Measurements from ENCODE around the gene YWHAB. TPM values are rescaled to one million over a fixed set of nuclear protein-coding genes. Genes with fewer than 3 reads are reported as not detected.

YWHAB gene
- total RNA-seq, 1 experiment from 2014 or later, result 73.7 TPM

- peak; percentile 53 for DNase-seq (ENCODE audit: low spot score)
Measured at GRCh38 chr20:44911264-44911921, 25.9 kb downstream of the YWHAB start.

- no peak for DNase-seq (ENCODE audit: low spot score)
Measured at GRCh38 chr20:44912189-44912588, 26.7 kb downstream of the YWHAB start.

GRCh38 chr20:44914924-44915323 lies 29.4 kb downstream of the YWHAB start:
- no peak for DNase-seq (ENCODE audit: low spot score)

GRCh38 chr20:44916586-44916985 lies 31.1 kb downstream of the YWHAB start:
- no peak for DNase-seq (ENCODE audit: low spot score)

GRCh38 chr20:44917399-44917798 lies 31.9 kb downstream of the YWHAB start:
- DNase-seq (ENCODE audit: low spot score), result no peak

- DNase-seq (ENCODE audit: low spot score), result no peak
Measured at GRCh38 chr20:44918342-44918741, 32.8 kb downstream of the YWHAB start.

GRCh38 chr20:44918761-44919160 lies 33.3 kb downstream of the YWHAB start:
- DNase-seq (ENCODE audit: low spot score), result no peak

GRCh38 chr20:44921447-44921846 lies 35.9 kb downstream of the YWHAB start:
- DNase-seq (ENCODE audit: low spot score), result no peak

- no peak for DNase-seq (ENCODE audit: low spot score)
Measured at GRCh38 chr20:44924541-44924940, 39.0 kb downstream of the YWHAB start.

- no peak for DNase-seq (ENCODE audit: low spot score)
Measured at GRCh38 chr20:44928595-44928994, 43.1 kb downstream of the YWHAB start.

- no peak for DNase-seq (ENCODE audit: low spot score)
Measured at GRCh38 chr20:44930517-44931168, 45.1 kb downstream of the YWHAB start.

GRCh38 chr20:44931911-44932310 lies 46.4 kb downstream of the YWHAB start:
- DNase-seq (ENCODE audit: low spot score), result no peak

GRCh38 chr20:44932916-44933315 lies 47.4 kb downstream of the YWHAB start:
- no peak for DNase-seq (ENCODE audit: low spot score)

- no peak for DNase-seq (ENCODE audit: low spot score)
Measured at GRCh38 chr20:44936510-44936909, 51.0 kb downstream of the YWHAB start.

- DNase-seq (ENCODE audit: low spot score), result no peak
Measured at GRCh38 chr20:44938637-44939036, 53.1 kb downstream of the YWHAB start.

GRCh38 chr20:44941120-44941691 lies 55.7 kb downstream of the YWHAB start:
- DNase-seq (ENCODE audit: low spot score), result no peak

GRCh38 chr20:44942264-44942973 lies 56.9 kb downstream of the YWHAB start:
- DNase-seq (ENCODE audit: low spot score), result no peak

GRCh38 chr20:44943828-44944227 lies 58.3 kb downstream of the YWHAB start:
- DNase-seq (ENCODE audit: low spot score), result no peak

- DNase-seq (ENCODE audit: low spot score), result no peak
Measured at GRCh38 chr20:44945261-44945660, 59.8 kb downstream of the YWHAB start.

GRCh38 chr20:44946271-44946852 lies 60.9 kb downstream of the YWHAB start:
- DNase-seq (ENCODE audit: low spot score), result no peak

GRCh38 chr20:44948107-44948506 lies 62.6 kb downstream of the YWHAB start:
- DNase-seq (ENCODE audit: low spot score), result no peak

GRCh38 chr20:44948513-44948912 lies 63.0 kb downstream of the YWHAB start:
- no peak for DNase-seq (ENCODE audit: low spot score)
